Neural cell (in vitro differentiated cells): ENCODE data around the gene DDX56. TPM values are rescaled to one million over a fixed set of nuclear protein-coding genes. Genes with fewer than 3 reads are reported as not detected.

Experiments used
- H2AFZ ChIP-seq: fragments of 200-600, 300-800 bp; sonication (generic), shearing (Covaris generic); 2 replicates; pipeline ENCODE4 v1.6.0; 2014; ENCODE audit warnings: low read depth, mild to moderate bottlenecking, antibody characterized with exemption, low read length, moderate library complexity
- H3F3A ChIP-seq: fragments of 200-600 bp; shearing (Covaris generic); 2 replicates; pipeline ENCODE4 v1.6.1; 2016; ENCODE audit warnings: mild to moderate bottlenecking, moderate library complexity, mixed read lengths, antibody characterized with exemption, low read length; ENCODE audit not compliant: insufficient read depth, poor library complexity, severe bottlenecking
- H3K27ac ChIP-seq: fragments of 200-600, 300-800 bp; sonication (generic), shearing (Covaris generic); 2 replicates; pipeline ENCODE4 v1.5.1; 2014; ENCODE audit warnings: mild to moderate bottlenecking, low read length, moderate library complexity
- H3K27me3 ChIP-seq: fragments of 300-800, 200-600 bp; sonication (generic), shearing (Covaris generic); 2 replicates; pipeline ENCODE4 v1.6.0; 2014; ENCODE audit warnings: mild to moderate bottlenecking, low read depth, low read length, moderate library complexity; ENCODE audit not compliant: insufficient read depth
- H3K36me3 ChIP-seq: fragments of 300-800, 200-600 bp; sonication (generic), shearing (Covaris generic); 2 replicates; pipeline ENCODE4 v1.5.1; 2014; ENCODE audit warnings: mild to moderate bottlenecking, antibody characterized with exemption, low read length, moderate library complexity; ENCODE audit not compliant: insufficient read depth
- H3K4me2 ChIP-seq: fragments of 300-800, 200-600 bp; sonication (generic), shearing (Covaris generic); 2 replicates; pipeline ENCODE4 v1.6.0; 2014; ENCODE audit warnings: mild to moderate bottlenecking, low read length
- H3K4me3 ChIP-seq: fragments of 300-800, 200-600 bp; sonication (generic), shearing (Covaris generic); 2 replicates; pipeline ENCODE4 v1.5.1; 2014; ENCODE audit warnings: mild to moderate bottlenecking, low read length, moderate library complexity
- H3K79me2 ChIP-seq: fragments of 200-600 bp; shearing (Covaris generic); replicated peaks from 2 replicates; pipeline ENCODE4 v1.6.0; 2014; ENCODE audit warnings: mild to moderate bottlenecking, low read length, moderate library complexity; ENCODE audit not compliant: insufficient read depth
- H3K9ac ChIP-seq: fragments of 300-800, 200-600 bp; sonication (generic), shearing (Covaris generic); 2 replicates; pipeline ENCODE4 v1.6.1; 2016; ENCODE audit warnings: mild to moderate bottlenecking, low read length, mixed read lengths
- H3K9me2 ChIP-seq: fragments of 200-600 bp; shearing (Covaris generic); 2 replicates; pipeline ENCODE4 v1.6.1; 2016; ENCODE audit warnings: mild to moderate bottlenecking, low read length, mixed read lengths; ENCODE audit not compliant: insufficient read depth
- H3K9me3 ChIP-seq: fragments of 200-600, 300-800 bp; sonication (generic), shearing (Covaris generic); 2 replicates; pipeline ENCODE4 v1.6.1; 2016; ENCODE audit warnings: mild to moderate bottlenecking, mixed run types, low read length, moderate library complexity, mixed read lengths
- H4K20me1 ChIP-seq: fragments of 200-600 bp; shearing (Covaris generic); 2 replicates; pipeline ENCODE4 v1.6.1; 2016; ENCODE audit warnings: mild to moderate bottlenecking, mixed run types; ENCODE audit not compliant: insufficient read depth
- CTCF ChIP-seq: fragments of 450-650 bp; IDR thresholded peaks from 2 replicates; pipeline ENCODE4 v1.5.1; 2014; ENCODE audit warnings: antibody characterized with exemption, mild to moderate bottlenecking, moderate library complexity; ENCODE audit not compliant: poor library complexity, severe bottlenecking
- EP300 ChIP-seq: fragments of 450-650 bp; conservative IDR thresholded peaks from 2 replicates; pipeline ENCODE4 v1.6.1; 2014; ENCODE audit warnings: antibody characterized with exemption, mild to moderate bottlenecking, moderate library complexity; ENCODE audit not compliant: poor library complexity, severe bottlenecking
- EZH2 ChIP-seq: fragments of 200-600, 300-800 bp; shearing (Covaris generic), sonication (generic); IDR thresholded peaks from 2 replicates; pipeline ENCODE4 v1.6.1; 2014; ENCODE audit warnings: antibody characterized with exemption, low read length, borderline replicate concordance, mild to moderate bottlenecking; ENCODE audit not compliant: insufficient read depth, poor library complexity, severe bottlenecking
- MXI1 ChIP-seq: fragments of 450-650 bp; conservative IDR thresholded peaks from 2 replicates; pipeline ENCODE4 v1.6.1; 2014; ENCODE audit warnings: antibody characterized with exemption, mild to moderate bottlenecking; ENCODE audit not compliant: poor library complexity, severe bottlenecking
- POLR2AphosphoS5 ChIP-seq: IDR thresholded peaks from 2 replicates; pipeline ENCODE4 v1.6.1; 2012
- RAD21 ChIP-seq: fragments of 450-650 bp; conservative IDR thresholded peaks from 2 replicates; pipeline ENCODE4 v1.6.1; 2014; ENCODE audit warnings: antibody characterized with exemption, mild to moderate bottlenecking, moderate library complexity
- REST ChIP-seq: IDR thresholded peaks from 2 replicates; pipeline ENCODE4 v1.6.1; 2012; ENCODE audit warnings: borderline replicate concordance
- SMC3 ChIP-seq: fragments of 450-650 bp; conservative IDR thresholded peaks from 2 replicates; pipeline ENCODE4 v1.6.1; 2014; ENCODE audit warnings: antibody characterized with exemption, mild to moderate bottlenecking, moderate library complexity; ENCODE audit not compliant: poor library complexity
- TAF1 ChIP-seq: IDR thresholded peaks from 2 replicates; pipeline ENCODE4 v1.6.1; 2012; ENCODE audit warnings: low read depth
- polyA plus RNA-seq: library from polyadenylated mRNA; depleted of rRNA; stranded (reverse); fragments of >200 nt; gene quantifications from 2 replicates; pipeline ENCODE4 v1.2.3, GENCODE V29; 2014

Gene DDX56
- polyA plus RNA-seq, 1 donor from 2014 or later, result 80.6 TPM

- Histone ChIP-seq H3K27me3 (no peaks in the 10 kb centered on the region), H2AFZ (no peak overlapping the region), H3K4me3 (no peak overlapping the region), H3K27ac (no peak overlapping the region), H4K20me1 (no peaks in the 10 kb centered on the region), H3K79me2 (no peaks in the 10 kb centered on the region), H3K36me3 (no peaks in the 10 kb centered on the region), H3K9ac (no peak overlapping the region), H3K9me2 (no peaks in the 10 kb centered on the region), H3K4me2 (no peak overlapping the region), H3F3A (no peaks in the 10 kb centered on the region), H3K9me3 (no peaks in the 10 kb centered on the region)
- no peak for TF ChIP-seq TAF1
- no peak for TF ChIP-seq MXI1
- TF ChIP-seq SMC3, result no peak
- no peak for TF ChIP-seq EZH2
- no peak for TF ChIP-seq POLR2AphosphoS5
- TF ChIP-seq EP300, result no peak
- no peak for TF ChIP-seq RAD21
- no peak for TF ChIP-seq REST
- no peak for TF ChIP-seq CTCF
Observed at GRCh38 chr7:44520574-44520973, 53.1 kb downstream of the DDX56 start.

GRCh38 chr7:44519546-44519945 is 54.2 kb downstream of the DDX56 start:
- Histone ChIP-seq H3K36me3 (no peaks in the 10 kb centered on the region), H3F3A (no peaks in the 10 kb centered on the region), H3K27ac (no peak overlapping the region), H3K9me2 (no peaks in the 10 kb centered on the region), H3K9me3 (no peaks in the 10 kb centered on the region), H4K20me1 (no peaks in the 10 kb centered on the region), H3K9ac (no peak overlapping the region), H2AFZ (no peak overlapping the region), H3K4me2 (no peak overlapping the region), H3K79me2 (no peaks in the 10 kb centered on the region), H3K27me3 (no peaks in the 10 kb centered on the region), H3K4me3 (no peak overlapping the region)
- TF ChIP-seq TAF1 (no peak), POLR2AphosphoS5 (no peak), REST (no peak), MXI1 (no peak), EP300 (no peak), RAD21 (no peak)
